B cell (primary cell): Measurements from ENCODE around the gene CAPN12. TPM values are rescaled to one million over a fixed set of nuclear protein-coding genes. Genes with fewer than 3 reads are reported as not detected.

ENCODE experiments used
- ATAC-seq: fragments of 200-7000 bp; cut with Tn5 transposase; one replicate; pipeline ENCODE4 v1.10.0; 2021; ENCODE audit warnings: low read depth, mild to moderate bottlenecking, moderate number of reproducible peaks, moderate library complexity
- CTCF ChIA-PET: fragments of 350-600 bp; sonication (Branson Sonifier 250); formaldehyde crosslinking; loops from one replicate; lab custom pipeline; 2021; ENCODE audit warnings: antibody characterized with exemption, inconsistent platforms; lab: Charles Lee
- POLR2A ChIA-PET: fragments of 350-600 bp; sonication (Branson Sonifier 250); formaldehyde crosslinking; loops from one replicate; lab custom pipeline; 2021; ENCODE audit warnings: antibody characterized with exemption; lab: Charles Lee
- DNase-seq: peaks from one replicate; pipeline ENCODE4 v3.0.0; 2013
- H2AFZ ChIP-seq: 2 replicates; pipeline ENCODE4 v1.6.1; 2012; ENCODE audit warnings: mild to moderate bottlenecking, low read depth, low read length; ENCODE audit not compliant: insufficient read depth, poor library complexity, severe bottlenecking
- H3K27ac ChIP-seq, 2 donors: 1 replicate in 1 of 2; 2 replicates in 1 of 2; pipeline ENCODE4 v1.5.1; 2012 to 2013; ENCODE audit warnings: low read length in 2 of 2, mild to moderate bottlenecking in 2 of 2, moderate library complexity in 1 of 2
- H3K27me3 ChIP-seq, 4 experiments: fragments of 200-600 bp in 1 of 4; sonication (generic) in 1 of 4; replicated peaks in 1 of 4; 1 replicate in 2 of 4; 2 replicates in 2 of 4; pipeline versions ENCODE4 v1.6.1 to v1.7.0; 2013 to 2016; ENCODE audit warnings: low read length in 3 of 4, mild to moderate bottlenecking in 2 of 4, mixed read lengths in 1 of 4, moderate library complexity in 1 of 4; ENCODE audit not compliant: insufficient read depth in 4 of 4, control insufficient read depth in 3 of 4; ENCODE audit errors: control extremely low read depth in 1 of 4
- H3K36me3 ChIP-seq, 2 experiments: replicated peaks in 1 of 2; 1 replicate in 1 of 2; 2 replicates in 1 of 2; pipeline versions ENCODE4 v1.6.1 to v1.7.1; 2013; ENCODE audit warnings: low read length in 1 of 2; ENCODE audit not compliant: insufficient read depth in 2 of 2, control insufficient read depth in 1 of 2; ENCODE audit errors: control extremely low read depth in 1 of 2, extremely low read depth in 1 of 2
- H3K4me1 ChIP-seq, 2 donors: fragments of 200-600 bp in 1 of 2; sonication (generic) in 1 of 2; 1 replicate in 1 of 2; 2 replicates in 1 of 2; pipeline versions ENCODE4 v1.5.1 to v1.6.1; 2013 to 2017; ENCODE audit warnings: low read length in 2 of 2; ENCODE audit not compliant: control insufficient read depth in 2 of 2, insufficient read depth in 2 of 2
- H3K4me2 ChIP-seq: replicated peaks from 2 replicates; pipeline ENCODE3; 2012; ENCODE audit warnings: mild to moderate bottlenecking, low read depth, low read length; ENCODE audit not compliant: poor library complexity, severe bottlenecking
- H3K4me3 ChIP-seq, 5 experiments: fragments of 200-600 bp in 1 of 5; sonication (generic) in 1 of 5; 1 replicate in 3 of 5; 2 replicates in 2 of 5; pipeline versions ENCODE4 v1.5.1 to v1.7.0; 2011 to 2016; ENCODE audit warnings: low read length in 4 of 5, mild to moderate bottlenecking in 4 of 5, low read depth in 2 of 5, control low read depth in 1 of 5, moderate library complexity in 1 of 5; ENCODE audit not compliant: insufficient read depth in 1 of 5; ENCODE audit errors: control extremely low read depth in 1 of 5, extremely low read depth in 1 of 5
- H3K79me2 ChIP-seq: fragments of 200-600 bp; sonication (generic); one replicate; pipeline ENCODE4 v1.6.0; 2016; ENCODE audit warnings: low read length; ENCODE audit not compliant: control insufficient read depth, insufficient read depth
- H3K9ac ChIP-seq: fragments of 200-600 bp; sonication (generic); 2 replicates; pipeline ENCODE4 v1.6.1; 2017; ENCODE audit warnings: mild to moderate bottlenecking, low read length, moderate library complexity
- H3K9me3 ChIP-seq, 3 donors: one replicate each; pipeline versions ENCODE4 v1.6.1 to v1.7.1; 2013; ENCODE audit warnings: low read length in 2 of 3; ENCODE audit not compliant: control insufficient read depth in 2 of 3, insufficient read depth in 1 of 3; ENCODE audit errors: control extremely low read depth in 1 of 3
- H4K20me1 ChIP-seq: 2 replicates; pipeline ENCODE4 v1.6.0; 2012; ENCODE audit warnings: mild to moderate bottlenecking, low read length; ENCODE audit not compliant: insufficient read depth, control insufficient read depth, poor library complexity, severe bottlenecking
- H3K27ac Mint-ChIP-seq: one replicate; pipeline ENCODE4 v1.8.0; 2021; ENCODE audit warnings: mixed read lengths
- H3K27me3 Mint-ChIP-seq: one replicate; pipeline ENCODE4 v1.8.0; 2021; ENCODE audit warnings: mixed read lengths
- H3K4me1 Mint-ChIP-seq: one replicate; pipeline ENCODE4 v1.8.0; 2021; ENCODE audit warnings: mixed read lengths
- H3K4me3 Mint-ChIP-seq: one replicate; pipeline ENCODE4 v1.8.0; 2021; ENCODE audit warnings: mixed read lengths
- H3K9me3 Mint-ChIP-seq: one replicate; pipeline ENCODE4 v1.8.0; 2022; ENCODE audit warnings: mixed read lengths; ENCODE audit not compliant: insufficient read depth
- EZH2 ChIP-seq: IDR thresholded peaks from 2 replicates; pipeline ENCODE4 v1.6.1; 2012; ENCODE audit warnings: borderline replicate concordance, low read depth, mild to moderate bottlenecking, moderate library complexity, low read length; ENCODE audit not compliant: insufficient read depth, poor library complexity, severe bottlenecking
- WGBS: methylation state at CpG from one replicate; pipeline ENCODE4 v1.1.5; 2013; ENCODE audit warnings: missing lambda C conversion rate; ENCODE audit not compliant: insufficient coverage; 5-methylcytosine and 5-hydroxymethylcytosine counted together
- intact Hi-C: fragments of 100-400 bp; cut with micrococcal nuclease; formaldehyde crosslinking; loops from one replicate; pipeline ENCODE4 v1.10.0; 2022
- polyA plus RNA-seq: library from polyadenylated mRNA; depleted of rRNA; stranded (reverse); fragments of >200 nt; gene quantifications from 2 replicates; pipeline ENCODE4 v1.2.3, GENCODE V29; 2012
- total RNA-seq, 2 donors: library from RNA; stranded (reverse); fragments of 120-200 nt in 1 of 2; gene quantifications; 1 replicate in 1 of 2; 2 replicates in 1 of 2; pipeline versions ENCODE4 v1.2.3 to v1.2.4, GENCODE V29; 2013 to 2022
- TF ChIP-seq, protein P1 (sequence below): fragments of 200-600 bp; IDR thresholded peaks from one replicate; pipeline ENCODE4 v1.8.0; 2022; ENCODE audit warnings: antibody characterized with exemption, mild to moderate bottlenecking

The CAPN12 gene
- total and polyA plus RNA-seq, 2 donors (not counting 1 experiment from before 2014, with no cell fraction given): 28.6 to 104 TPM

- Histone ChIP-seq H3K36me3 (no peaks in the 10 kb centered on the region), H2AFZ (no peak overlapping the region), H3K4me1 (peaks cover 6 to 15% of the 10 kb centered on the region in 2 donors), H4K20me1 (no peaks in the 10 kb centered on the region), H3K79me2 (no peaks in the 10 kb centered on the region), H3K27me3 (no peaks in the 10 kb centered on the region), H3K27ac (no peak overlapping the region), H3K9me3 (peaks cover 0 to 5% (median 0%) of the 10 kb centered on the region in 3 donors), H3K4me2 (no peak overlapping the region), H3K4me3 (no peak overlapping the region), H3K9ac (no peak overlapping the region)
- TF ChIP-seq, protein P1, sequence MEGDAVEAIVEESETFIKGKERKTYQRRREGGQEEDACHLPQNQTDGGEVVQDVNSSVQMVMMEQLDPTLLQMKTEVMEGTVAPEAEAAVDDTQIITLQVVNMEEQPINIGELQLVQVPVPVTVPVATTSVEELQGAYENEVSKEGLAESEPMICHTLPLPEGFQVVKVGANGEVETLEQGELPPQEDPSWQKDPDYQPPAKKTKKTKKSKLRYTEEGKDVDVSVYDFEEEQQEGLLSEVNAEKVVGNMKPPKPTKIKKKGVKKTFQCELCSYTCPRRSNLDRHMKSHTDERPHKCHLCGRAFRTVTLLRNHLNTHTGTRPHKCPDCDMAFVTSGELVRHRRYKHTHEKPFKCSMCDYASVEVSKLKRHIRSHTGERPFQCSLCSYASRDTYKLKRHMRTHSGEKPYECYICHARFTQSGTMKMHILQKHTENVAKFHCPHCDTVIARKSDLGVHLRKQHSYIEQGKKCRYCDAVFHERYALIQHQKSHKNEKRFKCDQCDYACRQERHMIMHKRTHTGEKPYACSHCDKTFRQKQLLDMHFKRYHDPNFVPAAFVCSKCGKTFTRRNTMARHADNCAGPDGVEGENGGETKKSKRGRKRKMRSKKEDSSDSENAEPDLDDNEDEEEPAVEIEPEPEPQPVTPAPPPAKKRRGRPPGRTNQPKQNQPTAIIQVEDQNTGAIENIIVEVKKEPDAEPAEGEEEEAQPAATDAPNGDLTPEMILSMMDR: no peak
- no peak for TF ChIP-seq EZH2
- H3K4me3 Mint-ChIP-seq: no peak overlapping the region
- DNase-seq: no peak
- ChIA-PET CTCF (interaction anchor here (1.2 to 1.6 kb wide), 2 partner anchors 119 to 164 kb away, joined by 3 to 4 read pairs; partner anchors contain the start of genes MRPS12 and SARS2), POLR2A (no interaction called here)
- 100% methylated on average over 2 of the region's 10 CpGs for WGBS
- H3K4me1 Mint-ChIP-seq: peaks cover 19% of the 10 kb centered on the region
- no peaks in the 10 kb centered on the region for H3K9me3 Mint-ChIP-seq
- ATAC-seq: no peak
- H3K27me3 Mint-ChIP-seq: no peaks in the 10 kb centered on the region
- H3K27ac Mint-ChIP-seq: no peak overlapping the region
- intact Hi-C loops: loop anchor here (5.0 kb wide), 2 partner anchors 34 to 101 kb away; no protein-coding TSS in a partner anchor
Measured at GRCh38 chr19:38766276-38767047, 22.2 kb upstream of the CAPN12 start.

- Mint-ChIP-seq H3K27ac (no peak overlapping the region), H3K4me3 (no peak overlapping the region), H3K27me3 (no peaks in the 10 kb centered on the region), H3K4me1 (peaks cover 20% of the 10 kb centered on the region), H3K9me3 (no peaks in the 10 kb centered on the region)
- Histone ChIP-seq H3K4me1 (peaks cover 6 to 15% of the 10 kb centered on the region in 2 donors), H3K27ac (no peak overlapping the region), H3K4me3 (no peak overlapping the region), H3K9ac (no peak overlapping the region), H4K20me1 (no peaks in the 10 kb centered on the region), H3K27me3 (no peaks in the 10 kb centered on the region), H3K4me2 (no peak overlapping the region), H3K36me3 (no peaks in the 10 kb centered on the region), H3K79me2 (no peaks in the 10 kb centered on the region), H3K9me3 (peaks cover 0 to 5% (median 0%) of the 10 kb centered on the region in 3 donors), H2AFZ (no peak overlapping the region)
- no peak for TF ChIP-seq EZH2
- TF ChIP-seq, protein P1: no peak
- no CpG with 5 or more reads among the region's 2 CpGs for WGBS
- CTCF ChIA-PET: no interaction called here
- ATAC-seq (no peak), DNase-seq (no peak)
- POLR2A ChIA-PET: interaction anchor here (0.7 kb wide), 1 partner anchor 56 kb away, joined by 5 read pairs; no protein-coding TSS in a partner anchor
- intact Hi-C loops: loop anchor here (5.0 kb wide), 2 partner anchors 33 to 102 kb away; no protein-coding TSS in a partner anchor
Measured at GRCh38 chr19:38765214-38765613, 20.9 kb upstream of the CAPN12 start.
